ENCODE results near the gene IQGAP3.

Gene IQGAP3

GRCh38 chr1:156487862-156488261, 84.5 kb downstream of the IQGAP3 start:
- Histone ChIP-seq H3K27me3 (replicated peaks) (no peaks in the 10 kb centered on the region), H3K27ac (no peak overlapping the region), H3K4me3 (ENCODE audit: low read depth, low read length) (no peak overlapping the region), H3K36me3 (replicated peaks) (peaks cover 2% of the 10 kb centered on the region)
- no peak for DNase-seq
- no peak for TF ChIP-seq CTCF (IDR thresholded peaks at IDR 0.05; ENCODE audit: low read depth, low read length, missing control alignments)
- in situ Hi-C loops (cut with HindIII; ENCODE audit: low pct_ligation_motif_present, low sequenced_read_pairs): no loop called here

- in situ Hi-C loops (cut with HindIII; ENCODE audit: low pct_ligation_motif_present, low sequenced_read_pairs): no loop called here
- no peak overlapping the region for H3K27ac ChIP-seq
- no peak overlapping the region for H3K4me3 ChIP-seq (ENCODE audit: low read depth, low read length)
- DNase-seq: no peak
- no peak for TF ChIP-seq CTCF (IDR thresholded peaks at IDR 0.05; ENCODE audit: low read depth, low read length, missing control alignments)
- no peaks in the 10 kb centered on the region for H3K27me3 ChIP-seq (replicated peaks)
- H3K36me3 ChIP-seq (replicated peaks): peaks cover 14% of the 10 kb centered on the region
Observed at GRCh38 chr1:156486421-156487344, 85.7 kb downstream of the IQGAP3 start.

GRCh38 chr1:156485984-156486383, 86.4 kb downstream of the IQGAP3 start:
- peaks cover 21% of the 10 kb centered on the region for H3K36me3 ChIP-seq (replicated peaks)
- H3K27me3 ChIP-seq (replicated peaks): no peaks in the 10 kb centered on the region
- no peak for TF ChIP-seq CTCF (IDR thresholded peaks at IDR 0.05; ENCODE audit: low read depth, low read length, missing control alignments)
- in situ Hi-C loops (cut with HindIII; ENCODE audit: low pct_ligation_motif_present, low sequenced_read_pairs): no loop called here
- no peak overlapping the region for H3K27ac ChIP-seq
- H3K4me3 ChIP-seq (ENCODE audit: low read depth, low read length): no peak overlapping the region
- DNase-seq: no peak

GRCh38 chr1:156484480-156485058, 87.8 kb downstream of the IQGAP3 start:
- Histone ChIP-seq H3K4me3 (ENCODE audit: low read depth, low read length) (no peak overlapping the region), H3K27ac (no peak overlapping the region), H3K27me3 (replicated peaks) (no peaks in the 10 kb centered on the region), H3K36me3 (replicated peaks) (peaks cover 35% of the 10 kb centered on the region)
- in situ Hi-C loops (cut with HindIII; ENCODE audit: low pct_ligation_motif_present, low sequenced_read_pairs): no loop called here
- no peak for TF ChIP-seq CTCF (IDR thresholded peaks at IDR 0.05; ENCODE audit: low read depth, low read length, missing control alignments)
- DNase-seq: no peak

- H3K27ac ChIP-seq: no peak overlapping the region
- H3K27me3 ChIP-seq (replicated peaks): no peaks in the 10 kb centered on the region
- H3K4me3 ChIP-seq (ENCODE audit: low read depth, low read length): no peak overlapping the region
- peaks cover 47% of the 10 kb centered on the region for H3K36me3 ChIP-seq (replicated peaks)
- no peak for TF ChIP-seq CTCF (IDR thresholded peaks at IDR 0.05; ENCODE audit: low read depth, low read length, missing control alignments)
- in situ Hi-C loops (cut with HindIII; ENCODE audit: low pct_ligation_motif_present, low sequenced_read_pairs): no loop called here
- no peak for DNase-seq
Observed at GRCh38 chr1:156483397-156483796, 89.0 kb downstream of the IQGAP3 start.

Measured in brain microvascular endothelial cell (primary cell).